ENCODE measurements around the gene VPS13D. TPM values are rescaled to one million over a fixed set of nuclear protein-coding genes. Genes with fewer than 3 reads are reported as not detected.

VPS13D gene
- total and polyA plus RNA-seq, 2 experiments from 2014 or later = 10.7 to 34.9 TPM

DNA sequence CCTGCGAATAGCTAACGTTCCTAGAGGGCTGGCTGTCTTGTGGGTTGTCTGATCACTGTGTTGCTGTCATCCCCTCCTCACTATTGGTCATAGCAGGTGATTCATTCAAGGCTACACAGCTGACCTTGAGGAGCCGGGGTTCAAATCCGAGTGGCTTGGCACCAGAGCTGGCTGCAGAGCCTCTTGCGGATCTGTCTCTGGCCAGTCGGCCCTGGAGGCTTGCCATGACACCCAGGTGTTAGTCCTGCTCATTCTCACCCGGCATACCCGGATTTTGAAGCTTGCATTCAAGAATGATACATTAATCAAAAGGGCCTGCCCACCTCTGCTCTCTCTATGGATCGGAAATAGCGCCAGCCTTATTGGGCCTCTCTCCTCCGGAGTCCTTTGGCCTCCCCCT is 277.8 kb downstream of the VPS13D start:
- Histone ChIP-seq H3K9me2 (ENCODE audit: insufficient read depth) (no peaks in the 10 kb centered on the region), H2AFZ (no peak overlapping the region), H3K36me3 (ENCODE audit: insufficient read depth) (no peaks in the 10 kb centered on the region; the same call in 1 of the 2 replicates), H3K27ac (ENCODE audit: low read depth) (no peak overlapping the region), H3K4me1 (ENCODE audit: insufficient read depth) (peaks cover 20% of the 10 kb centered on the region), H4K20me1 (replicated peaks; ENCODE audit: insufficient read depth) (0 out of 2 replicates have a peak, but pooled peaks cover 2% of the 10 kb centered on the region), H3K79me2 (replicated peaks; ENCODE audit: insufficient read depth) (no peaks in the 10 kb centered on the region), H3K4me3 (no peak overlapping the region), H3F3A (replicated peaks; ENCODE audit: low read depth) (no peaks in the 10 kb centered on the region), H3K27me3 (ENCODE audit: insufficient read depth) (no peaks in the 10 kb centered on the region), H3K4me2 (no peak overlapping the region)
- Mint-ChIP-seq H3K27ac (no peak overlapping the region), H3K9me3 (no peaks in the 10 kb centered on the region; the same call in 2 of the 3 replicates), H3K4me3 (no peak overlapping the region), H3K27me3 (ENCODE audit: insufficient read depth, low read depth, poor library complexity) (peaks cover 13% of the 10 kb centered on the region), H3K36me3 (ENCODE audit: low read depth) (no peaks in the 10 kb centered on the region; the same call in 2 of the 3 replicates), H3K4me1 (peaks cover 37% of the 10 kb centered on the region)
- ATAC-seq (no peak), DNase-seq (ENCODE audit: low spot score) (no peak)
- TF ChIP-seq CREB1 (CRISPR knock-in tag; IDR thresholded peaks at IDR 0.05; ENCODE audit: low read depth) (no peak), ZNF331 (CRISPR knock-in tag; IDR thresholded peaks at IDR 0.05; ENCODE audit: low read depth) (no peak), NANOG (IDR thresholded peaks at IDR 0.05; ENCODE audit: borderline replicate concordance) (no peak), JUNB (IDR thresholded peaks at IDR 0.05; ENCODE audit: unreplicated experiment) (no peak)
- TF ChIP-seq, protein P1, sequence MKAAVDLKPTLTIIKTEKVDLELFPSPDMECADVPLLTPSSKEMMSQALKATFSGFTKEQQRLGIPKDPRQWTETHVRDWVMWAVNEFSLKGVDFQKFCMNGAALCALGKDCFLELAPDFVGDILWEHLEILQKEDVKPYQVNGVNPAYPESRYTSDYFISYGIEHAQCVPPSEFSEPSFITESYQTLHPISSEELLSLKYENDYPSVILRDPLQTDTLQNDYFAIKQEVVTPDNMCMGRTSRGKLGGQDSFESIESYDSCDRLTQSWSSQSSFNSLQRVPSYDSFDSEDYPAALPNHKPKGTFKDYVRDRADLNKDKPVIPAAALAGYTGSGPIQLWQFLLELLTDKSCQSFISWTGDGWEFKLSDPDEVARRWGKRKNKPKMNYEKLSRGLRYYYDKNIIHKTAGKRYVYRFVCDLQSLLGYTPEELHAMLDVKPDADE (IDR thresholded peaks at IDR 0.05) = no peak
- TF ChIP-seq, protein P2, sequence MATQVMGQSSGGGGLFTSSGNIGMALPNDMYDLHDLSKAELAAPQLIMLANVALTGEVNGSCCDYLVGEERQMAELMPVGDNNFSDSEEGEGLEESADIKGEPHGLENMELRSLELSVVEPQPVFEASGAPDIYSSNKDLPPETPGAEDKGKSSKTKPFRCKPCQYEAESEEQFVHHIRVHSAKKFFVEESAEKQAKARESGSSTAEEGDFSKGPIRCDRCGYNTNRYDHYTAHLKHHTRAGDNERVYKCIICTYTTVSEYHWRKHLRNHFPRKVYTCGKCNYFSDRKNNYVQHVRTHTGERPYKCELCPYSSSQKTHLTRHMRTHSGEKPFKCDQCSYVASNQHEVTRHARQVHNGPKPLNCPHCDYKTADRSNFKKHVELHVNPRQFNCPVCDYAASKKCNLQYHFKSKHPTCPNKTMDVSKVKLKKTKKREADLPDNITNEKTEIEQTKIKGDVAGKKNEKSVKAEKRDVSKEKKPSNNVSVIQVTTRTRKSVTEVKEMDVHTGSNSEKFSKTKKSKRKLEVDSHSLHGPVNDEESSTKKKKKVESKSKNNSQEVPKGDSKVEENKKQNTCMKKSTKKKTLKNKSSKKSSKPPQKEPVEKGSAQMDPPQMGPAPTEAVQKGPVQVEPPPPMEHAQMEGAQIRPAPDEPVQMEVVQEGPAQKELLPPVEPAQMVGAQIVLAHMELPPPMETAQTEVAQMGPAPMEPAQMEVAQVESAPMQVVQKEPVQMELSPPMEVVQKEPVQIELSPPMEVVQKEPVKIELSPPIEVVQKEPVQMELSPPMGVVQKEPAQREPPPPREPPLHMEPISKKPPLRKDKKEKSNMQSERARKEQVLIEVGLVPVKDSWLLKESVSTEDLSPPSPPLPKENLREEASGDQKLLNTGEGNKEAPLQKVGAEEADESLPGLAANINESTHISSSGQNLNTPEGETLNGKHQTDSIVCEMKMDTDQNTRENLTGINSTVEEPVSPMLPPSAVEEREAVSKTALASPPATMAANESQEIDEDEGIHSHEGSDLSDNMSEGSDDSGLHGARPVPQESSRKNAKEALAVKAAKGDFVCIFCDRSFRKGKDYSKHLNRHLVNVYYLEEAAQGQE (IDR thresholded peaks at IDR 0.05; ENCODE audit: unreplicated experiment) = no peak
- TF ChIP-seq, protein P3, sequence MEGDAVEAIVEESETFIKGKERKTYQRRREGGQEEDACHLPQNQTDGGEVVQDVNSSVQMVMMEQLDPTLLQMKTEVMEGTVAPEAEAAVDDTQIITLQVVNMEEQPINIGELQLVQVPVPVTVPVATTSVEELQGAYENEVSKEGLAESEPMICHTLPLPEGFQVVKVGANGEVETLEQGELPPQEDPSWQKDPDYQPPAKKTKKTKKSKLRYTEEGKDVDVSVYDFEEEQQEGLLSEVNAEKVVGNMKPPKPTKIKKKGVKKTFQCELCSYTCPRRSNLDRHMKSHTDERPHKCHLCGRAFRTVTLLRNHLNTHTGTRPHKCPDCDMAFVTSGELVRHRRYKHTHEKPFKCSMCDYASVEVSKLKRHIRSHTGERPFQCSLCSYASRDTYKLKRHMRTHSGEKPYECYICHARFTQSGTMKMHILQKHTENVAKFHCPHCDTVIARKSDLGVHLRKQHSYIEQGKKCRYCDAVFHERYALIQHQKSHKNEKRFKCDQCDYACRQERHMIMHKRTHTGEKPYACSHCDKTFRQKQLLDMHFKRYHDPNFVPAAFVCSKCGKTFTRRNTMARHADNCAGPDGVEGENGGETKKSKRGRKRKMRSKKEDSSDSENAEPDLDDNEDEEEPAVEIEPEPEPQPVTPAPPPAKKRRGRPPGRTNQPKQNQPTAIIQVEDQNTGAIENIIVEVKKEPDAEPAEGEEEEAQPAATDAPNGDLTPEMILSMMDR (conservative IDR thresholded peaks at IDR 0.05; ENCODE audit: low read depth in 2 of 2) = no peak
- TF ChIP-seq, protein P4, sequence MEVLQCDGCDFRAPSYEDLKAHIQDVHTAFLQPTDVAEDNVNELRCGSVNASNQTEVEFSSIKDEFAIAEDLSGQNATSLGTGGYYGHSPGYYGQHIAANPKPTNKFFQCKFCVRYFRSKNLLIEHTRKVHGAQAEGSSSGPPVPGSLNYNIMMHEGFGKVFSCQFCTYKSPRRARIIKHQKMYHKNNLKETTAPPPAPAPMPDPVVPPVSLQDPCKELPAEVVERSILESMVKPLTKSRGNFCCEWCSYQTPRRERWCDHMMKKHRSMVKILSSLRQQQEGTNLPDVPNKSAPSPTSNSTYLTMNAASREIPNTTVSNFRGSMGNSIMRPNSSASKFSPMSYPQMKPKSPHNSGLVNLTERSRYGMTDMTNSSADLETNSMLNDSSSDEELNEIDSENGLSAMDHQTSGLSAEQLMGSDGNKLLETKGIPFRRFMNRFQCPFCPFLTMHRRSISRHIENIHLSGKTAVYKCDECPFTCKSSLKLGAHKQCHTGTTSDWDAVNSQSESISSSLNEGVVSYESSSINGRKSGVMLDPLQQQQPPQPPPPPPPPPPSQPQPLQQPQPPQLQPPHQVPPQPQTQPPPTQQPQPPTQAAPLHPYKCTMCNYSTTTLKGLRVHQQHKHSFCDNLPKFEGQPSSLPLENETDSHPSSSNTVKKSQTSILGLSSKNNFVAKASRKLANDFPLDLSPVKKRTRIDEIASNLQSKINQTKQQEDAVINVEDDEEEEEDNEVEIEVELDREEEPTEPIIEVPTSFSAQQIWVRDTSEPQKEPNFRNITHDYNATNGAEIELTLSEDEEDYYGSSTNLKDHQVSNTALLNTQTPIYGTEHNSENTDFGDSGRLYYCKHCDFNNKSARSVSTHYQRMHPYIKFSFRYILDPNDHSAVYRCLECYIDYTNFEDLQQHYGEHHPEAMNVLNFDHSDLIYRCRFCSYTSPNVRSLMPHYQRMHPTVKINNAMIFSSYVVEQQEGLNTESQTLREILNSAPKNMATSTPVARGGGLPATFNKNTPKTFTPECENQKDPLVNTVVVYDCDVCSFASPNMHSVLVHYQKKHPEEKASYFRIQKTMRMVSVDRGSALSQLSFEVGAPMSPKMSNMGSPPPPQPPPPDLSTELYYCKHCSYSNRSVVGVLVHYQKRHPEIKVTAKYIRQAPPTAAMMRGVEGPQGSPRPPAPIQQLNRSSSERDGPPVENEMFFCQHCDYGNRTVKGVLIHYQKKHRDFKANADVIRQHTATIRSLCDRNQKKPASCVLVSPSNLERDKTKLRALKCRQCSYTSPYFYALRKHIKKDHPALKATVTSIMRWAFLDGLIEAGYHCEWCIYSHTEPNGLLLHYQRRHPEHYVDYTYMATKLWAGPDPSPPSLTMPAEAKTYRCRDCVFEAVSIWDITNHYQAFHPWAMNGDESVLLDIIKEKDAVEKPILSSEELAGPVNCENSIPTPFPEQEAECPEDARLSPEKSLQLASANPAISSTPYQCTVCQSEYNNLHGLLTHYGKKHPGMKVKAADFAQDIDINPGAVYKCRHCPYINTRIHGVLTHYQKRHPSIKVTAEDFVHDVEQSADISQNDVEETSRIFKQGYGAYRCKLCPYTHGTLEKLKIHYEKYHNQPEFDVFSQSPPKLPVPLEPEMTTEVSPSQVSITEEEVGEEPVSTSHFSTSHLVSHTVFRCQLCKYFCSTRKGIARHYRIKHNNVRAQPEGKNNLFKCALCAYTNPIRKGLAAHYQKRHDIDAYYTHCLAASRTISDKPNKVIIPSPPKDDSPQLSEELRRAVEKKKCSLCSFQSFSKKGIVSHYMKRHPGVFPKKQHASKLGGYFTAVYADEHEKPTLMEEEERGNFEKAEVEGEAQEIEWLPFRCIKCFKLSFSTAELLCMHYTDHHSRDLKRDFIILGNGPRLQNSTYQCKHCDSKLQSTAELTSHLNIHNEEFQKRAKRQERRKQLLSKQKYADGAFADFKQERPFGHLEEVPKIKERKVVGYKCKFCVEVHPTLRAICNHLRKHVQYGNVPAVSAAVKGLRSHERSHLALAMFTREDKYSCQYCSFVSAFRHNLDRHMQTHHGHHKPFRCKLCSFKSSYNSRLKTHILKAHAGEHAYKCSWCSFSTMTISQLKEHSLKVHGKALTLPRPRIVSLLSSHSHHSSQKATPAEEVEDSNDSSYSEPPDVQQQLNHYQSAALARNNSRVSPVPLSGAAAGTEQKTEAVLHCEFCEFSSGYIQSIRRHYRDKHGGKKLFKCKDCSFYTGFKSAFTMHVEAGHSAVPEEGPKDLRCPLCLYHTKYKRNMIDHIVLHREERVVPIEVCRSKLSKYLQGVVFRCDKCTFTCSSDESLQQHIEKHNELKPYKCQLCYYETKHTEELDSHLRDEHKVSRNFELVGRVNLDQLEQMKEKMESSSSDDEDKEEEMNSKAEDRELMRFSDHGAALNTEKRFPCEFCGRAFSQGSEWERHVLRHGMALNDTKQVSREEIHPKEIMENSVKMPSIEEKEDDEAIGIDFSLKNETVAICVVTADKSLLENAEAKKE (CRISPR knock-in tag; IDR thresholded peaks at IDR 0.05) = no peak

Data from GM23338 (cell line).